ENCODE measurements around the gene STAT2.
A peak's percentile ranks its signal among the peaks of the same experiment; 100 is the strongest.
"Not testable (repeated sequence)": the region's sequence is repeated elsewhere in the genome, so short reads cannot be mapped to it uniquely, and the experiment has no call there.

The STAT2 gene

DNA sequence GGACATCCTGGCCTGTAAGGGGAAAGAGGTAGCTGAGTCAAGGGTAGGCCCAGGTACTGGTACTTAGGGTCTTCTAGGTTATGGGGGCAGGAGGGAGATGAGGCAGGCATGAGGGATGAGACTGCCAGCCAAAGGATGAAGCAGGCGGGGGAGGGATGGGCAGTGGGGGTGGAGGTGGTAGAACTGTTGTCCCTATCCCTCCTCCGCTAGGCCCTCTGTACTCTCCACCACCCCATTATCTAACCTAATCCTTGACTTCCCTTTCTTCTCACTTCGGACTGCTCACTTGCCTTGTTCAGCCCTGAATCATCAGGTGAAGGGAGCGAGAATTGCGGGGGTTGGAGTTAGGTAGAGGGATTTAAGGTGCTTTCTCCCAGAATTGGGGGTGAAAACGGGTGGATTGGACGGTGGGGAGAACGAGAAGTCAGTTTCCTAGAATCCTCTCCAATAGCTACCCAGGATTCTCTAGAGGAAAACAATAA is 26.7 kb downstream of the STAT2 start:
- H3K27ac ChIP-seq: peak overlapping the region; percentile 86
- TF ChIP-seq ZFX (IDR thresholded peaks at IDR 0.05; ENCODE audit: borderline replicate concordance): no peak
- TF ChIP-seq, protein P1, sequence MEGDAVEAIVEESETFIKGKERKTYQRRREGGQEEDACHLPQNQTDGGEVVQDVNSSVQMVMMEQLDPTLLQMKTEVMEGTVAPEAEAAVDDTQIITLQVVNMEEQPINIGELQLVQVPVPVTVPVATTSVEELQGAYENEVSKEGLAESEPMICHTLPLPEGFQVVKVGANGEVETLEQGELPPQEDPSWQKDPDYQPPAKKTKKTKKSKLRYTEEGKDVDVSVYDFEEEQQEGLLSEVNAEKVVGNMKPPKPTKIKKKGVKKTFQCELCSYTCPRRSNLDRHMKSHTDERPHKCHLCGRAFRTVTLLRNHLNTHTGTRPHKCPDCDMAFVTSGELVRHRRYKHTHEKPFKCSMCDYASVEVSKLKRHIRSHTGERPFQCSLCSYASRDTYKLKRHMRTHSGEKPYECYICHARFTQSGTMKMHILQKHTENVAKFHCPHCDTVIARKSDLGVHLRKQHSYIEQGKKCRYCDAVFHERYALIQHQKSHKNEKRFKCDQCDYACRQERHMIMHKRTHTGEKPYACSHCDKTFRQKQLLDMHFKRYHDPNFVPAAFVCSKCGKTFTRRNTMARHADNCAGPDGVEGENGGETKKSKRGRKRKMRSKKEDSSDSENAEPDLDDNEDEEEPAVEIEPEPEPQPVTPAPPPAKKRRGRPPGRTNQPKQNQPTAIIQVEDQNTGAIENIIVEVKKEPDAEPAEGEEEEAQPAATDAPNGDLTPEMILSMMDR (IDR thresholded peaks at IDR 0.05): no peak

DNA sequence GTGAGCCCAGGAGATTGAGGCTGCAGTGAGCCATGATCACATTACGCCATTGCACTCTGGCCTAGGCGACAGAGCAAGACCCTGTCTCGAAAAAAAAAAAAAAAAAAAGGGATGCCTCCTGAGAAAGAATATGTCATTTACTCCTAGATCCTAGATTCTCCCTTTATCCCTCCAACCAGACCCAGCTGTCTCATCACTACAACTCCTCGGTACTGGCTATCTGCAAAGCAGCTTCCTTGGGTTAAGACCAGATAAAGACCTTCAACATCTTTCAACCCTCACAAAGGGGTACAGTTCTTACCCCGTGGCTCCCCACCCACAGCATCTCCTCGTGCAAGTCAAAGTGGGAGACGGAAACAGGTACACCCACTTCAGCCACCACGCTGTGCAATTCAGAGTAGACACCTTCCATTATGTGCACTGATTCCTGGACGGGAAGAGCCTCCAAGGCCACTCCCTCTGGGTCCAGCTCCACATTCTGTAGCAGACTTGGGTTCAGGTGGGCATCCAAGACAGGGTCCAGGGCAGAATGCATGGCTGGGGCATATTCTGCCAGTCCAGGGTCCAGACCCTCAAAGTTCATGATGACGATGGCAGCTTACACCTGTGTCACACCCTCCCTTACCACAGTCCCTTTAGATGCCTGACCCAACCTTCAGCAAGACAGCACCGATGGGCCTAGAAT is 27.3 kb downstream of the STAT2 start:
- peak overlapping the region; percentile 86 for H3K27ac ChIP-seq
- TF ChIP-seq ZFX (IDR thresholded peaks at IDR 0.05; ENCODE audit: borderline replicate concordance): no peak
- TF ChIP-seq, protein P1 (IDR thresholded peaks at IDR 0.05): no peak

DNA sequence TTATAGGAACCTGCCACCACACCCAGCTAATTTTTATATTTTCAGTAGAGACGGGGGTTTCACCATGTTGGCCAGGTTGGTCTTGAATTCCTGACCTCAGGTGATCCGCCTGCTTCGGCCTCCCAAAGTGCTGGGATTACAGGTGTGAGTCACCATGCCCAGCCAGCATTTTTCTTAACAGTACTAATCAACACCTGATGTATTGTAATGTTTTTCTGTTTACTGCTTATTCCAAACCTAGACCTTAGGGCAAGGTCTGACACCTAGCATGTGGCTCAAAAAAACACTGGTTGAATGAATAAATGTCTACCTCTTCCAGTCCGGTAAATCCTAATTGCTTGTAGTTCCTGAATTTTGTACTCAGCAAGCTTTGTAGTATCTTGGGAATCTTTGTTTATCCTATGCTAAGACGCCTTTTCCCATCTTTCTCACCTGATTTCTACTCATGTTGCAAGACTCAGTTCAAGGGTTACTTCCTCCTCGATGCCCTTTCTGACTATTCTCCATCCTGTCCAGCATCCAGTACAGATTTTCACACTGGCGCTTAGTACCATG is 28.9 kb downstream of the STAT2 start:
- TF ChIP-seq, protein P1 (IDR thresholded peaks at IDR 0.05): no peak
- no peak for TF ChIP-seq ZFX (IDR thresholded peaks at IDR 0.05; ENCODE audit: borderline replicate concordance)

DNA sequence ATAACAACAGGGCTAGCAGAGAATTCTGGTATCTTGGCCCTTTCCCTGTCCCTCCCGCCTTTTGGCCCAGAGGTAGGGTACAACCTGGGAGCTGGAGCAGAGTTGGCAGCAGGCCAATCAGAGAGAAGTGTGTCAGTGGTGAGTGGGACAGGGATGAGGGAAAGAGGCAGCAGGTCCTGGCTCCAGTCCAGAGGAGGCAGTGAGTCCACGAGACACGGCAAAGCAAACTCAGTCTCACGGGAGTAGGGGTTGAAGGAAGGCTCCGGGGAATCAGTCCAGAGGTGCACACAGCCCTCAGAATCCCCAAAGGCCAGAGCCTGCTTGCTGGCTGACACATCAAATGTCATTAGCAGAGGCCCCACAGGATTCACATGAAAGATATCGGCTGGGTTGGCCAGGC is 33.4 kb downstream of the STAT2 start:
- no peak for TF ChIP-seq ZFX (IDR thresholded peaks at IDR 0.05; ENCODE audit: borderline replicate concordance)
- TF ChIP-seq, protein P1 (IDR thresholded peaks at IDR 0.05): no peak
- H3K27ac ChIP-seq: no peak overlapping the region

More for the DNA sequence above, 28.9 kb downstream of the STAT2 start:
- 0 out of 2 replicates have a peak overlapping the region, but pooled peaks have one; percentile 86 for H3K27ac ChIP-seq

DNA sequence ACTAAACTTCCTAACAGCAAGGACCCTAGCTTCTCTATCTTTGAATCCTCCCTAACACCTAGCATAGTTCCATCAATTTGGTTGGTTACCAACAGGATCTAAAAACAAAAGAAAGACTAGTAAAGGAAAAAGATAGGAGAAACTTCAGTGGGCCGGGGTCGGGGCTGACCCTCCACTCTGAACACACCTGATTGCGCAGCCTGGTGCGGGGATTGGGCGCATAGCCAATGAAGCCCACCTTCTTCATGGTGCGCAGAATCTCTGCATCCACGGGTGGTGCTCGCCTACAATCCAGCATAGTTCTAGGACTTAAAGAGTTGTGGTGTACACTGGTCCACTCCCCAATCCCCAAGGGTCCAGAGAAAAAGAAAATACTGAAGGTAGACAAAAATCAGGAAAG is 33.8 kb downstream of the STAT2 start:
- H3K27ac ChIP-seq: no peak overlapping the region
- TF ChIP-seq ZFX (IDR thresholded peaks at IDR 0.05; ENCODE audit: borderline replicate concordance): no peak
- TF ChIP-seq, protein P1 (IDR thresholded peaks at IDR 0.05): no peak

DNA sequence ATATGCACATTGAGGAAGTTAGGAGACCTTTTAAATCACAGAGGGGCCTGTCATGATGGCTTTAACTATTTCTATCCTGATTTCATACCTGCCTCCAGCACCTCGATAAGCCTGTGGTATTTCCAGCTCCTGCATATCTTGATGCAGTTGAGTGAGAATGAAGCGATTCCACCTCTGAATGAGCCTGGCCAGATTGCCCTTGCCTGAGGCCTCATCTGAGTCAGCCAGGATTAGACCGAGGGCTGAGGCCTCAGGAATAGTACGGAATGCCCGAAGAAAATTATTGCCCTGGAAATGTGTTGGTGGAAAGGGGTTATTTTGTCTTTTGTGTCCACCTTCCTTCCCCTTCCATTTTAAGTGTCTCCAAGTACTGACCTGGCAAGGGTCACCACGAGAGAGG is 35.7 kb downstream of the STAT2 start:
- no peak overlapping the region for H3K27ac ChIP-seq
- TF ChIP-seq ZFX (IDR thresholded peaks at IDR 0.05; ENCODE audit: borderline replicate concordance): no peak
- TF ChIP-seq, protein P1 (IDR thresholded peaks at IDR 0.05): no peak

DNA sequence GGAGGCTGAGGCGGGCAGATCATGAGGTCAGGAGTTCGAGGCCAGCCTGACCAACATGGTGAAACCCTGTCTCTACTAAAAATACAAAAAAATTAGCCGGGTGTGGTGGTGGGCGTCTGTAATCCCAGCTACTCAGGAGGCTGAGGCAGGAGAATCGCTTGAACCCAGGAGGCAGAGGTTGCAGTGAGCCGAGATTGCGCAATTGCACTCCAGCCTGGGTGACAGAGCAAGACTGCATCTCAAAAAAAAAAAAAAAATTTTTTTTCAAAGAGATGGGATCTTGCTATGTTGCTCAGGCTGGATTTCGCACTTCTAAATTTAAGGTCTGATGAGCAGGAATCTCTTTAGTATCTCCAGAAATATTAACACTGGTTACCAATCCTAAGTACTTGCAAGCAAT is 38.3 kb downstream of the STAT2 start:
- not testable (repeated sequence) for H3K27ac ChIP-seq
